NCI-H1930 (cell line): ENCODE measurements around the gene DSEL.

Experiments used
- DNase-seq, 2 experiments: peaks; one replicate each; lab custom pipeline; 2025; lab: John Stamatoyannopoulos, UW

The DSEL gene

DNA sequence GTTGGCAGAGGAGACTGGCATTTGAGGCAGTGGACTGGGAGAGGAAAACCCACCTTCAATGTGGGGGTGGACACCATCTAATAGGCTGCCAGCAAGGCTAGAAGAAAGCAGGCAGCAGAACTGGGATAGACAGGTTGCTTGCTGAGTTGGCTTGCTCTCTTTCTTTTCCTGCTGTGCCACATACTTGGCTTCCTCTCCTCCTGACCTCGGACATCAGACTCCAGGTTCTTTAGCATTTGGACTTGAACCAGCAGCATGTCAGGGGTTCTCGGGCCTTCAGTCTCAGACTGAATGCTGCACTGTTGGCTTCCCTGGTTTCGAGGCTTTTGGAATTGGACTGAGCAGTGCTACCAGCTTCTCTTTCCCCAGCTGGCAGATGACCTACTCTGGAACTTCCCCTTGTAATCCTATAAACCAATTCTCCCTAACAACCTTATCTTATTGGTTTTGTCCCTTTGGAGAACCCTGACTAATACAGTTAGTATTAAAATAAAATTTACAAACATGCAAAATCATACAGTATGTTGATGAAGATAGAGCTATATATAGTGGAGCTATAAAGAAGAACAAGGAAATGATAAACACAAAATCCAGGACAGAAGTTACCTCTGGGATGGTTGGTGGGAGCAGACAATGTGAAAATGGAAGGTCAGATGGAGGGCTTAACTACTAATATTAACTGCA lies 15.9 kb downstream of the DSEL start:
- no peak for DNase-seq

DNA sequence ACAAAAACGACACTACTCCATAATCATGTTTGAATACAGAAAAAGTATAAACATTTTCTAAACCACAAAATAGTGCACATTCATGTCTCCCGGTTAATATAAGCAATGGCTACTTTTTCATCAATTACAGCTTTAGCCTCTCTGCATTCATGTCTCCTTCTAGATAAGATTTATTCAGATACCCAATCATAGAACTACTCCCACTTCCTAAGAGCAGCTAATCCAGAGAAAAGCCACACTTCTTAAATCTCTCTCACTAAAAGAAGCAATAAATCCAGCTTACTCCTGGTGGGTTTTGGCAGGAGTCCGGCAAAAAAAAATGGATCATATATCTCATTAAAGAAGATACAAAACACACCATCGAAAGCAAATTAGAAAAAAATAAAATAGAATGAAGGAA lies 20.1 kb downstream of the DSEL start:
- no peak for DNase-seq

DNA sequence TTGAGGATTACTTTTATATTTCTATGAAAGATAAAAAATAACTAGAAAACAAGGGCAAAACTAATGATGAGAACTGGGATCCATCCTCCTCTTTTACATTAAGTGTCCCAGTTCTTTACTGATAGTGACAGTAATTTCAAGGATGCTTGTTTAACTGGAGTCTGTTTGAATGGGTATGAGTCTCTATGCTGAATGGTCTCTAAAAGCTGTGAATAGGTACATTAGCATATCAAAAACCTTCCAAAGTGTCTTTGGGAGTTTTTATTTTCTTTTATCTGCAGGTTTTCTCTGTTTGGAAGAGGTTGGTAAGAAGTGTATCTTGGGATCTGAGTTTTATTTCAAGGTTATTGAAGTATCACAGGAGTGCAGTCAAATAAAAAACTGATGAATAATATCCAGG lies 30.0 kb downstream of the DSEL start:
- DNase-seq = no peak

DNA sequence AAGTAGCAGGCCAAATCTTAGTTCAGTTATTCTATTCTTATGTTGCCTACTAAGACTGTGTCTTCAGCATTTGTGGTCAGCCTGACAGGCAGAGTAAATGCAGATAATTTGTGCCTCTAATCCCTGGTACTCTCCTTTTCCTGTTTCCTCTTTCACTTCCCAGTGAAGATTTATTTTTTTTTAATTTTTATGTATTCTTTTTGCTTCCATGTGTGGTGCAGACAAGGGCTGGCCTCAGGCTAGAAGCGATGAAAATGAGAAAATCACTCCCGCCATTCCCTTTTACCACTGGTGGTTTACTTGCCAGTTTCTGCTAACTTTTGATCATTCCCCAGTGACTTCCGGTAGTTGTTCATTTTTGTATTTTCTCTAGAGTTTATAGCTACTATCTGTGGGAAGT lies 30.9 kb downstream of the DSEL start:
- no peak for DNase-seq

DNA sequence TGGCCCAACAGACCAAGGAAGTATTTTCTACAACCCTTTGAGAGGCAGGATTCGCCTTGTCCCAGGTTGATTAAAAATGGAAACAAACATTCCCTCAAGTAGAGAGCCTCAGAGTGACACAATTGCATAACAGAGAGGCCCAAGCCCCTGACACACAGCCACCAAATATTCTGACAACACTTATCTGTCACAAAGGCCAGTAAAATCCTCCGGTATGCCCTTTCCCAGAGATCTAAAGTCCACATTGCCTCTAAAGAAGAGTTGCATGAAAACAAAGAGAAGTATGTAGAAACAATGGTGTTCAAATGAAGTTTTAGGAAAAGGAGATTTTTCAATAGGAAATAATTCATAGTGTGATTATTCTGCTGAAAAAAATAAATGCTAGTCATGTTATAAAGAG lies 32.1 kb downstream of the DSEL start:
- no peak for DNase-seq

DNA sequence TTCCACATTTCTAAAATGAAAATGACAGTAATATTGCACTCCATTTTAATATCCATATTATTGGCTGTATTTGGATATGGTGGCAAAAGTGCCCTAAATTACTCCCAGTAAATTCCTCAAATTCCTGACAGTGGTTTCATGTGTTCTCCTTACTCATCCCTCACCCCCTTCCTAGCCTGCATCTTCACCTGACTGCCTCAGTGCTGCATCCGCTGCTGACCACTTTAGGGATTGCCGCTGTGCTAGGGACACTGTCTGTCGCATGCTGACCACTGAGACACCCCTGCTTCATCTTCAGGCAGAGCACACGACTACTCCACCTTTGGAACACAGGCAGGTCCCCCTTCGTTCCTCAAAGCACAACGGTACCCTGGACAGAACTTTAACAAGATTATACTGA lies 32.6 kb downstream of the DSEL start:
- DNase-seq = no peak

DNA sequence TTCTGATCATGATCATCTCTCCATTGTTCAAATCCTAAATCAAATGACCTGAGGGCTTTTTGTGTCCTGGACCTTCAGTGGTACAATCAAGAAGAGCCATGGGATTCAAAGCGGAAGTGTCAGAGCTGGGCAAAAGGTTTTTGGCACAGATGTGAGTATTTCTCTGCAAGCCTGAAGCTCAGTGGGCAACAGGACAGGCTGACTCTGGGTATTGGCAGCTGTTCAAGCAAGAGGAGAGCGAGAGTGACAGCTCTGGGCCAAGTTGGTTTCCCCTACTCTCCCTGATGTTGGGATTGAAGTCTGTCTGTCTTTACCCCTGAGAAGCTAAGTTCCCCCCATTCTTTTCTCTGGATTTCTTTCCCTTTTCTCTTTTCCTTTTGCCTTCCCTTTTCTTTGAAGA lies 33.3 kb downstream of the DSEL start:
- DNase-seq = no peak

DNA sequence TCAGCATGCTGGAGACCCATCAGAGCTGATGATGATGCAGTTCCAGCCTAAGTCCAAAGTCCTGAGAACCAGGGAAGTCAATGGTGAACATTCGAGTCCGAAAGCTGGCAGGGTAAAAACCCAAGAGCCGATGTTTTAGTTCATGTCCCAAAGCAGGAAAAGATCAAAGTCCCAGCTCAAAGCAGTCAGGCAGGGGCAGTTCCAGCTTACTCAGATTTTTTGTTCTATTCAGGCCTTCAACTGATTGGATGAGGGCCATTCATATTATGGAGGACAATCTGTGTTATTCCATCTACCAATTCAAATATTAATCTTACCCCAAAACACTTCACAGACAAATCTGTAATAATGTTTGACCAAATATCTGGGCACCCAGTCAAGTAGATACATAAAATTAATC lies 38.3 kb downstream of the DSEL start:
- DNase-seq = no peak

DNA sequence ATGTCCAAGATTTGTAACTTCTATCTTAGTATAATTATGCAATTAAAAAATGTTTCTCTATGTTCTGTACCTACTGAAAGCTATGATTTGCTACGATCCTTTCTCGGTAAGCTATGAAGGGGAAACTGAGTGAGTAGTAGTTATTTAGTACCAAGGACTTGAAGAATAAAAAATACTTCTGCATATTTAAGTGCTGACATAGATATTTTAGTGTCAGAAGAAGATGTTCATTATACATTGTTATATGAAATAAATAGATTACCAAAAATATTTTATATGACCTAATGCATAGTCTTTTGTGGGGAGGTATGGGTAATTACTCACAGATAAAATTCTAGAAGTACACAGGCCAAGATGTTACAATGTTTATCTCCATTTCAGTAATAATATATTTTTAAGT lies 39.0 kb downstream of the DSEL start:
- no peak for DNase-seq

DNA sequence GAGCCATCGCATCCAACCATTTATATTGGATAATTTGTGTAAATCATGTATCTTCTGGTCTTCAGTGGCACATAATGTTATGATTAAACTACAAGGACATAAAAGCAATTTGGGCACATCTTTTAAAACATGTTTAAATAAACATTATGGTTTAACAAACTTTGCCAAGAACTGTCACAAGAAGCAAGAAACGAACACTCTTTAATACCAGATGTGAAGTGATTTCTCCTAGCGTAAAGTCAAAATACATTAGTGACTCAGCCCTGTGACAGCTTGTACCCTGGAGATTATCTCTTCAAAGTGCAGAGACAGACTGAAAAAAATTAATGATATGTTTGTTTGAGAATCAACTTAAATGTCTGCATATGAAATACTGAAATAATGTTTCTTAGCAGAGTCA lies 39.9 kb downstream of the DSEL start:
- no peak for DNase-seq

DNA sequence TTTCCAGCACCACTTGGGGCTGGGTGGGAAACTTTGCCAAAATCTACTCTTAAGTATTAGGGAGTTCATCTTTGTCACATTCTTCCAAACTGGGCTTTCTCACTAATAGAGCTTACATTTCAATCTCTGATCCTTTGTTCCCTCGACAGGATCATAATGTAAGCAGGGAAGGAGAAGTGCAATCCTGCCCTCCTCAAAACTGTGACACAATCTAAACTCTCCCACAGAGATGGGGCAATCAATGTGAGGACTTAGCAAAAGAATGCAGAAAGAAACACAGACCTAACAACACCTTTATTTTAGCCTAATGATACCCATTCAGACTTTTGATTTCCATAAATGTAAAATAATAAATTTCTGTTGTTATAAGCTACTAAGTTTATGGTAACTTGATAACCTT lies 40.8 kb downstream of the DSEL start:
- no peak for DNase-seq

DNA sequence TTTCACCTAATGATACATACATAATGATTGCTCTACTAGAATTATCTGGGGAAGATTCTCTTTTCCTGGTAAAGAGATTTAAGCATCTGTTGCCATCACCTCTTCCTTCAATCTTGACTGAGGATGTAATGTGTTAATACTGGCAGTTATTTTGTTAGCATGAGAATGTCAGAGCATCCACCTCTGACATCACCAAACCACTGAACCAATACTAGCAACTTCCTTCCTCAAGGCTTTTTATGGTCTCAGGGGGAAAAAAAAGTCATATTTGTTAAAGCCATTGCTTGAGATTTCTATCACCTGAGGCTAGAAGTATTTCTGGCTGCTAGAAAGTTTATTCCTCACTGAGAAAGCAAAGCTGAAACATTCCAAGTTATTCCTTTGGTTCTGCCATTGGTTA lies 48.5 kb downstream of the DSEL start:
- DNase-seq = no peak

DNA sequence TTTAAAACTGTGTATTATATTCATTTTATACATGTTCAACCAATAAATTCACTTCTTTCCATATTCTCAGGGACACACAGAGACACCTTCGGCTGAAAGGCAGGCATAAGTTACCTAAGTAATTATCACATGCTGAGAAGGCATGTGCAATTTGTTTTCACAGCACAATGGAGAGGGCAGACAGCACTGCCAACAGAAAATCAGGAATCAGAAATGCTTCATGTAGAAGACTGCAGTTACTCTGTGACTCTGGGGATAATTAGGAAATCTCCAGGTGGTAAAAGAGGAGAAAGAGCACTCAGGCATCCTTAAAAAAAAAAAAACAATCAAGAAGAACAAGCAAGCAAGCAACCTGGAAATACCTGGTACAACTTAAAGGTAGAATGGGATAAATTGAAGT lies 49.3 kb downstream of the DSEL start:
- DNase-seq = no peak

DNA sequence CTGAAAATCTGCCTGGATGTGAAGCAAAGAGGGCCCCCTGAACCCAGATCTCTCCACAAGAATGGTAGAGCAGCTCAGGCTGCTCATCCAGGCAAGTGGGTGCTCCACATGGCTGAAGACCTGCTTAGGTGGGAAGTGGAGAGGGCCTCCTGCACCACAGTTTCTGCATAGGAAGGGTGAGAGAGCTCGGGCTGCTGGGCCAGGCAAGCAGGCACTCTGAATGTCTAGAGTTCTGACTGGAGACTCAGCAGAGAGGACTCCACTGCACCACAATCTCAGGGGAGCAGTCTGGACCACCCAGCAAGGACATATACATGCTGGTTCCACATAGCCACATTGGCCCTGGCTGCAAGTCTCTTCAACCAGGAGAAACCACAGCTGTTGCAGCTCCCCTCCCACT lies 52.0 kb downstream of the DSEL start:
- DNase-seq = no peak

DNA sequence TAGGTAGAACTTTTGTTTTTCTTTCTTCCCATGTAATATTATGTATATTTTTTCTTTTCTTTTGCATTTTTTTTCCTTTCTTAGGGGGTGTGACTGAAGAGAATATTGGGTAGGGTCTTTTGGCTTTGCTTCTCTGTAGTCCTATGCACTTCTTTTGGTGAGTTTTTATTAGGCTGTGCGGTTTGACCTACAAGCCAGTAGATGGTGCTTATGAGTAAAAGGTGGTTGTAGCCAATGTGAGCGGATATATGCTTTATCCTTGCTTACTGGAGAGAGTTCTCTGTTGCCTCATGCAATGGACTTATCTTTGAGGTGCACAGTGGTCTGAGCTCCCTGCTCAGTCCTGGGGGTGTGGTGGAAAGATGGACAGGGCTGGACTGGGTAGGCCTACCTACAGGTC lies 52.7 kb downstream of the DSEL start:
- no peak for DNase-seq

DNA sequence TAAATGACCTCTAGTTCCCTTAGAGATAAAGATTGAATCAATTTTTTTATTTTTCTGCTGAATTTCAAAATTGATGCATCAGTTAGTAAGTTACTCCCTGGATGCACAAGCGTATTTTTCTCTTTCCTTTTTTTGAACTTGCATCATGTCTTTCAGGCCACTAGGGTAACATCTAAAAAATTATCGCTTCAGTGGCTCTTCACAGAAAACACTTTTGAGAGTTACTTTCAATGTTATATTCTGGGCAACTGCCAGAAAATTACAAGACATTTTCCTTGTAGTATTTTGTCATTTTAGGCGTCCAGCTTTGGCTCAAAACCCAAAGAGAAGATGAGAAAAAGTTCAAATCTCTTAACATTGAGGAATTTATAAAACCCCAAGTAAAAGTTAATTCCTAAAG lies 59.8 kb downstream of the DSEL start:
- no peak for DNase-seq
